HEK293 (cell line): ENCODE results near the gene RASSF3.

Source experiments
- CTCF ChIA-PET: fragments of 350-600 bp; formaldehyde crosslinking; extraction: SDS; loops from one replicate; lab custom pipeline; 2021; ENCODE audit warnings: antibody characterized with exemption; lab: Yijun Ruan, JAX
- POLR2A ChIA-PET: fragments of 300-600 bp; formaldehyde crosslinking; extraction: SDS; loops from one replicate; lab custom pipeline; 2020; ENCODE audit warnings: antibody characterized with exemption, inconsistent platforms; lab: Yijun Ruan, JAX
- H3K27ac ChIP-seq: fragments of 200-500 bp; sonication (Bioruptor generic); 2 replicates; pipeline ENCODE4 v1.5.1; 2014; ENCODE audit warnings: low read depth, low read length, control low read depth, inconsistent platforms; ENCODE audit errors: extremely low read depth
- H3K36me3 ChIP-seq, 2 experiments: fragments of 200-500 bp in 1 of 2; sonication (Bioruptor generic) in 1 of 2; 1 replicate in 1 of 2; 2 replicates in 1 of 2; pipeline ENCODE4 v1.5.1; 2014 to 2017; ENCODE audit warnings: inconsistent platforms in 2 of 2, low read length in 2 of 2; ENCODE audit not compliant: control insufficient read depth in 2 of 2, insufficient read depth in 1 of 2
- H3K4me1 ChIP-seq: fragments of 200-500 bp; sonication (Bioruptor generic); 2 replicates; pipeline ENCODE4 v1.5.1; 2014; ENCODE audit warnings: mild to moderate bottlenecking, low read length, inconsistent platforms; ENCODE audit not compliant: control insufficient read depth, insufficient read depth
- H3K4me3 ChIP-seq: 2 replicates; pipeline ENCODE4 v1.5.1; 2011; ENCODE audit warnings: low read depth, mild to moderate bottlenecking, control low read depth, low read length, moderate library complexity
- H3K9me3 ChIP-seq: fragments of 200-500 bp; sonication (Bioruptor generic); 2 replicates; pipeline ENCODE4 v1.5.1; 2014; ENCODE audit warnings: low read depth, low read length, inconsistent platforms; ENCODE audit not compliant: control insufficient read depth, insufficient read depth
- BCL6B ChIP-seq: fragments of 450-650 bp; formaldehyde crosslinking; IDR thresholded peaks from 2 replicates; pipeline ENCODE4 v1.5.1; 2017; ENCODE audit warnings: missing biosample characterization, missing genetic modification characterization
- CTCF ChIP-seq: fragments of 450-650 bp; formaldehyde crosslinking; IDR thresholded peaks from 2 replicates; pipeline ENCODE4 v1.5.1; 2016; ENCODE audit warnings: missing biosample characterization, missing genetic modification characterization
- GLI4 ChIP-seq: fragments of 450-650 bp; formaldehyde crosslinking; IDR thresholded peaks from 2 replicates; pipeline ENCODE4 v1.5.1; 2016; ENCODE audit warnings: missing biosample characterization, missing genetic modification characterization
- HIC1 ChIP-seq: fragments of 450-650 bp; formaldehyde crosslinking; IDR thresholded peaks from 2 replicates; pipeline ENCODE4 v1.5.1; 2016; ENCODE audit warnings: missing biosample characterization, missing genetic modification characterization
- KLF17 ChIP-seq: fragments of 450-650 bp; formaldehyde crosslinking; IDR thresholded peaks from 2 replicates; pipeline ENCODE4 v1.5.1; 2016; ENCODE audit warnings: missing biosample characterization, missing genetic modification characterization
- PATZ1 ChIP-seq: fragments of 450-650 bp; formaldehyde crosslinking; IDR thresholded peaks from 2 replicates; pipeline ENCODE4 v1.5.1; 2016; ENCODE audit warnings: missing biosample characterization, missing genetic modification characterization
- PBX3 ChIP-seq: sonication (generic); formaldehyde crosslinking; IDR thresholded peaks from 2 replicates; pipeline ENCODE4 v1.8.1; 2022; ENCODE audit warnings: mild to moderate bottlenecking, moderate library complexity, missing genetic modification reagents
- PRDM4 ChIP-seq: fragments of 450-650 bp; formaldehyde crosslinking; IDR thresholded peaks from 2 replicates; pipeline ENCODE4 v1.5.1; 2017; ENCODE audit warnings: missing biosample characterization, missing genetic modification characterization
- SCRT1 ChIP-seq: fragments of 450-650 bp; formaldehyde crosslinking; IDR thresholded peaks from 2 replicates; pipeline ENCODE4 v1.5.1; 2016; ENCODE audit warnings: missing biosample characterization, missing genetic modification characterization, borderline replicate concordance
- YY1 ChIP-seq: fragments of 450-650 bp; formaldehyde crosslinking; IDR thresholded peaks from 2 replicates; pipeline ENCODE4 v1.5.1; 2018; ENCODE audit warnings: missing biosample characterization, missing genetic modification characterization
- ZBTB17 ChIP-seq: fragments of 450-650 bp; formaldehyde crosslinking; IDR thresholded peaks from 2 replicates; pipeline ENCODE4 v1.5.1; 2016; ENCODE audit warnings: missing biosample characterization, missing genetic modification characterization
- ZNF132 ChIP-seq: fragments of 450-650 bp; formaldehyde crosslinking; IDR thresholded peaks from 2 replicates; pipeline ENCODE4 v1.5.1; 2017; ENCODE audit warnings: missing biosample characterization, missing genetic modification characterization, borderline replicate concordance
- ZNF157 ChIP-seq: fragments of 450-650 bp; formaldehyde crosslinking; IDR thresholded peaks from 2 replicates; pipeline ENCODE4 v1.5.1; 2016; ENCODE audit warnings: missing biosample characterization, missing genetic modification characterization
- ZNF16 ChIP-seq: fragments of 450-650 bp; formaldehyde crosslinking; IDR thresholded peaks from 2 replicates; pipeline ENCODE4 v1.5.1; 2016; ENCODE audit warnings: low read depth, missing biosample characterization, missing genetic modification characterization
- ZNF19 ChIP-seq: fragments of 450-650 bp; formaldehyde crosslinking; IDR thresholded peaks from 2 replicates; pipeline ENCODE4; 2016; ENCODE audit warnings: missing biosample characterization, missing genetic modification characterization, low read depth
- ZNF266 ChIP-seq: fragments of 450-650 bp; formaldehyde crosslinking; IDR thresholded peaks from 2 replicates; pipeline ENCODE4 v1.5.1; 2016; ENCODE audit warnings: missing biosample characterization, missing genetic modification characterization, low read depth
- ZNF391 ChIP-seq: fragments of 450-650 bp; formaldehyde crosslinking; IDR thresholded peaks from 2 replicates; pipeline ENCODE4 v1.5.1; 2016; ENCODE audit warnings: low read depth, missing biosample characterization, missing genetic modification characterization, borderline replicate concordance
- ZNF394 ChIP-seq: fragments of 450-650 bp; formaldehyde crosslinking; IDR thresholded peaks from 2 replicates; pipeline ENCODE4 v1.5.1; 2016; ENCODE audit warnings: missing biosample characterization, missing genetic modification characterization, mild to moderate bottlenecking, moderate library complexity, borderline replicate concordance
- ZNF404 ChIP-seq: fragments of 450-650 bp; formaldehyde crosslinking; IDR thresholded peaks from 2 replicates; pipeline ENCODE4 v1.5.1; 2017; ENCODE audit warnings: missing biosample characterization, missing genetic modification characterization
- ZNF704 ChIP-seq: fragments of 450-650 bp; formaldehyde crosslinking; IDR thresholded peaks from 2 replicates; pipeline ENCODE4 v1.5.1; 2016; ENCODE audit warnings: missing biosample characterization, missing genetic modification characterization

The RASSF3 gene

GRCh38 chr12:64582114-64582513, 28.2 kb upstream of the RASSF3 start:
- ChIA-PET POLR2A (interaction anchor here (0.7 kb wide), 1 partner anchor 57 kb away, joined by 3 read pairs; no protein-coding TSS in a partner anchor), CTCF (interaction anchor here (0.6 kb wide), 1 partner anchor 16 kb away, joined by 3 read pairs; no protein-coding TSS in a partner anchor)
- 0 out of 2 replicates have a peak, but pooled peaks cover 2% of the 10 kb centered on the region for H3K4me1 ChIP-seq
- H3K27ac ChIP-seq: no peak overlapping the region
- H3K4me3 ChIP-seq: no peak overlapping the region
- no peaks in the 10 kb centered on the region for H3K9me3 ChIP-seq
- H3K36me3 ChIP-seq: no peaks in the 10 kb centered on the region
- TF ChIP-seq ZNF391: no peak
- no peak for TF ChIP-seq PRDM4 (tag by site-specific recombination)
- TF ChIP-seq CTCF (tag by site-specific recombination): no peak
- no peak for TF ChIP-seq SCRT1 (tag by site-specific recombination)
- no peak for TF ChIP-seq ZNF404 (tag by site-specific recombination)
- TF ChIP-seq ZBTB17 (tag by site-specific recombination): no peak
- no peak for TF ChIP-seq ZNF157
- TF ChIP-seq PBX3 (CRISPR knock-in tag): no peak
- TF ChIP-seq ZNF19 (tag by site-specific recombination): no peak
- TF ChIP-seq ZNF266 (tag by site-specific recombination): no peak
- TF ChIP-seq ZNF132 (tag by site-specific recombination): no peak
- no peak for TF ChIP-seq YY1
- TF ChIP-seq HIC1 (tag by site-specific recombination): no peak
- no peak for TF ChIP-seq ZNF394
- no peak for TF ChIP-seq GLI4 (tag by site-specific recombination)
- no peak for TF ChIP-seq PATZ1 (tag by site-specific recombination)
- no peak for TF ChIP-seq BCL6B
- no peak for TF ChIP-seq ZNF704 (tag by site-specific recombination)
- no peak for TF ChIP-seq KLF17
- no peak for TF ChIP-seq ZNF16 (tag by site-specific recombination)
